HL-60 (cell line): ENCODE measurements around the gene POU1F1.

Source experiments
- DNase-seq, 2 experiments: peaks; one replicate each; pipeline ENCODE4 v3.0.0-alpha.2; 2010 to 2020; ENCODE audit warnings: low read depth in 1 of 2, low spot score in 1 of 2
- H3K27ac ChIP-seq: fragments of 250-450 bp; sonication (Bioruptor Pico); replicated peaks from 2 replicates; pipeline ENCODE4 v1.5.1; 2020; ENCODE audit warnings: mild to moderate bottlenecking, moderate library complexity
- H3K27me3 ChIP-seq: fragments of 250-450 bp; sonication (Bioruptor Pico); 2 replicates; pipeline ENCODE4 v1.5.1; 2021; ENCODE audit warnings: mild to moderate bottlenecking, moderate library complexity; ENCODE audit not compliant: insufficient read depth, poor library complexity, severe bottlenecking
- H3K4me3 ChIP-seq: replicated peaks from 2 replicates; pipeline ENCODE4 v1.5.1; 2011; ENCODE audit warnings: mild to moderate bottlenecking, control low read depth, low read length; ENCODE audit not compliant: insufficient read depth
- CTCF ChIP-seq: IDR thresholded peaks from one replicate; pipeline ENCODE4 v1.5.1; 2011; ENCODE audit warnings: low read length, control low read depth, inconsistent platforms; ENCODE audit not compliant: insufficient read depth
- GABPA ChIP-seq: IDR thresholded peaks from 2 replicates; pipeline ENCODE4 v1.6.1; 2012; ENCODE audit warnings: low read depth
- POLR2AphosphoS5 ChIP-seq: IDR thresholded peaks from 2 replicates; pipeline ENCODE4 v1.6.1; 2012; ENCODE audit warnings: low read depth
- REST ChIP-seq: IDR thresholded peaks from 2 replicates; pipeline ENCODE4 v1.6.1; 2012; ENCODE audit warnings: low read depth; ENCODE audit not compliant: insufficient replicate concordance
- SPI1 ChIP-seq: IDR thresholded peaks from 2 replicates; pipeline ENCODE4 v1.6.1; 2012; ENCODE audit warnings: low read depth, mild to moderate bottlenecking, borderline replicate concordance

Gene POU1F1

GRCh38 chr3:87227104-87227834, 49.1 kb downstream of the POU1F1 start, which contains the start of gene CHMP2B:
TSS of gene CHMP2B (plus strand) at chr3:87227309. CDS start at chr3:87227523, 214 bp downstream.
- Histone ChIP-seq H3K27ac (peak within 1 kb of the TSS; percentile 80), H3K4me3 (peak within 1 kb of the TSS; percentile 62), H3K27me3 (no peaks in the 10 kb centered on the region)
- peak; percentile 74 to 90 for DNase-seq
- peak; percentile 72 for TF ChIP-seq POLR2AphosphoS5
- peak; percentile 80; the same call in 1 of the 2 replicates for TF ChIP-seq SPI1
- no peak for TF ChIP-seq REST

GRCh38 chr3:87225659-87226058, 50.7 kb downstream of the POU1F1 start:
- TF ChIP-seq GABPA (no peak), REST (no peak), SPI1 (no peak)
- Histone ChIP-seq H3K27ac (no peak overlapping the region), H3K4me3 (no peak overlapping the region), H3K27me3 (no peaks in the 10 kb centered on the region)
- DNase-seq: no peak

GRCh38 chr3:87219611-87220010, 56.8 kb downstream of the POU1F1 start:
- no peaks in the 10 kb centered on the region for H3K27me3 ChIP-seq
- no peak for DNase-seq
- no peak for TF ChIP-seq CTCF
- no peak for TF ChIP-seq SPI1
- TF ChIP-seq REST: no peak
- no peak for TF ChIP-seq POLR2AphosphoS5
- no peak overlapping the region for H3K27ac ChIP-seq
- H3K4me3 ChIP-seq: no peak overlapping the region

GRCh38 chr3:87218560-87218959, 57.8 kb downstream of the POU1F1 start:
- no peak for DNase-seq
- TF ChIP-seq POLR2AphosphoS5 (no peak), SPI1 (no peak), GABPA (no peak), REST (no peak), CTCF (no peak)
- no peaks in the 10 kb centered on the region for H3K27me3 ChIP-seq
- H3K4me3 ChIP-seq: no peak overlapping the region
- H3K27ac ChIP-seq: no peak overlapping the region
